C1 segment of cervical spinal cord (tissue), 14 donors: Measurements from ENCODE around the gene MUC3A.

Source experiments
- DNase-seq, 14 donors: peaks; one replicate each; lab custom pipeline; 2025; lab: John Stamatoyannopoulos, UW

MUC3A gene

DNA sequence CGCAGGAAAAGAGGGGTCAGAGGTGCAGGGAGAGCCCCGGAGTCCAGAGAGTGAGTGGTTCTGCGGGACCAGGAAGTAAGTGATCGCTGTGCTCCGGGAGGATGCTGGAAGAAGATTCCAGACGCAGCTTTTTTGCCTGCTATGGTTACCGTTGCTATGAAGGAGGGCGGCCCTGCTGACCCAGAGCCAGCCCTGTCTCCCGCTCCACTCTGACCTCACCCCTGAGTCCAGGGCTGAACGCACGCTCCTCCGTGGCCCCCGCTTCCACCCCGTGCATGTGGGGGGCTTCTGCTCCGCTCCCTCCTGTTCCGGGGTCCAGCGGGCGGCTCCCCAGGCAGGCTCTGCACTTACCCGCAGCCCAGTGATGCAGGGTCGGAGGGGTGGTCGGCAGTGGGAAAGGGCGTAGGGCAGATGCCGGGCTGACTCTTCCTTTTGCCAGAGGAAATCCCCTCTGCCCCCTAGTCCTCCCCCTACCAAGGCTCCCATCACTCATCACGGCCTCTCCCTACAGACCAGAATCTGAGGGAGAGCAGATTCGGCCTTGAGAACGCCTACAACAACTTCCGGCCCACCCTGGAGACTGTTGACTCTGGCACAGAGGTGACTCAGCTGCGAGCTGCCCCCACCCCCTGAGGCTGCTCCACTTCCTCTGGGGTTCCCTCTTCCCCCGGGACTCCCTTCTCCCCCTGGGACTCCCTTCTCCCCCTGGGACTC, 67.9 kb downstream of the MUC3A start:
- peak in 2 of 14 donors; percentile 2 to 3 for DNase-seq
